ENCODE results near the gene EFHC1.

GRCh38 chr6:52420668-52421358, 671 bp downstream of the EFHC1 start:
- no peak for TF ChIP-seq CTCF (optimal IDR thresholded peaks at IDR 0.05 in 1 of 3, IDR thresholded peaks at IDR 0.05 in 1 of 3, conservative IDR thresholded peaks at IDR 0.05 in 1 of 3; ENCODE audit: extremely low read depth in 1 of 3, insufficient read depth in 2 of 3, low read length in 3 of 3)
- no peak for TF ChIP-seq EZH2 (IDR thresholded peaks at IDR 0.05; ENCODE audit: low read length)

Data from keratinocyte (primary cell).